Smooth muscle cell (in vitro differentiated cells): Measurements from ENCODE around the gene CCDC181. TPM values are rescaled to one million over a fixed set of nuclear protein-coding genes. Genes with fewer than 3 reads are reported as not detected.

Experiments
- DNase-seq: peaks from one replicate; lab custom pipeline; 2025; ENCODE audit not compliant: unreplicated experiment; lab: John Stamatoyannopoulos, UW
- H2AFZ ChIP-seq: fragments of 200-600 bp; sonication (generic); 2 replicates; pipeline ENCODE4 v1.6.0; 2016; ENCODE audit warnings: antibody characterized with exemption, low read depth, mild to moderate bottlenecking
- H3F3A ChIP-seq: fragments of 200-600 bp; sonication (generic); 2 replicates; pipeline ENCODE4 v1.6.0; 2017; ENCODE audit warnings: antibody characterized with exemption, low read depth
- H3K27ac ChIP-seq: fragments of 200-600 bp; sonication (generic); 2 replicates; pipeline ENCODE4 v1.5.1; 2016; ENCODE audit warnings: low read depth, mild to moderate bottlenecking
- H3K27me3 ChIP-seq: fragments of 200-600 bp; sonication (generic); 2 replicates; pipeline ENCODE4 v1.6.1; 2016; ENCODE audit warnings: low read depth, mild to moderate bottlenecking
- H3K36me3 ChIP-seq: fragments of 200-600 bp; sonication (generic); 2 replicates; pipeline ENCODE4 v1.5.1; 2016; ENCODE audit warnings: low read depth
- H3K4me1 ChIP-seq: fragments of 200-600 bp; sonication (generic); 2 replicates; pipeline ENCODE4 v1.5.1; 2016; ENCODE audit warnings: low read depth
- H3K4me2 ChIP-seq: fragments of 200-600 bp; sonication (generic); 2 replicates; pipeline ENCODE4 v1.6.0; 2016; ENCODE audit warnings: mild to moderate bottlenecking
- H3K4me3 ChIP-seq: fragments of 200-600 bp; sonication (generic); 2 replicates; pipeline ENCODE4 v1.5.1; 2016; ENCODE audit warnings: mild to moderate bottlenecking
- H3K79me2 ChIP-seq: fragments of 200-600 bp; sonication (generic); 2 replicates; pipeline ENCODE4 v1.6.0; 2016; ENCODE audit warnings: low read depth, mild to moderate bottlenecking
- H3K9ac ChIP-seq: fragments of 200-600 bp; sonication (generic); 2 replicates; pipeline ENCODE4 v1.6.0; 2016; ENCODE audit warnings: low read depth
- H3K9me3 ChIP-seq: fragments of 200-600 bp; sonication (generic); replicated peaks from 2 replicates; pipeline ENCODE4 v1.5.1; 2016; ENCODE audit warnings: low read depth
- H4K20me1 ChIP-seq: fragments of 200-600 bp; sonication (generic); 2 replicates; pipeline ENCODE4 v1.6.0; 2016; ENCODE audit warnings: low read depth
- CTCF ChIP-seq: fragments of 200-600 bp; sonication (generic); IDR thresholded peaks from 2 replicates; pipeline ENCODE4 v1.5.1; 2017; ENCODE audit warnings: borderline replicate concordance, mild to moderate bottlenecking, antibody characterized with exemption; ENCODE audit not compliant: insufficient read depth, poor library complexity, severe bottlenecking
- WGBS: methylation state at CpG from one replicate; pipeline ENCODE4 v1.1.7; 2016; ENCODE audit warnings: low lambda C conversion rate; 5-methylcytosine and 5-hydroxymethylcytosine counted together
- polyA plus RNA-seq: library from polyadenylated mRNA; unstranded; fragments of >200 nt; fragmentation: Nextera tagmentation; extraction: Ambion mirVana; gene quantifications from 2 replicates; pipeline ENCODE4 v1.2.1, GENCODE V29; 2016
- small RNA-seq: library from RNA; depleted of rRNA; stranded (forward); fragments of <200 nt; gene quantifications from one replicate; pipeline ENCODE3, GENCODE V24; 2014
- total RNA-seq: library from RNA; depleted of rRNA; stranded (reverse); fragments of >200 nt; gene quantifications from 2 replicates; pipeline ENCODE4 v1.2.3, GENCODE V29; 2014

The CCDC181 gene
- total and polyA plus RNA-seq, 2 experiments from 2014 or later: 1.3 to 1.5 TPM

- Histone ChIP-seq H3K4me2 (peak overlapping the region; percentile 39), H3K9ac (no peak overlapping the region), H3K9me3 (no peaks in the 10 kb centered on the region), H3K79me2 (peaks cover 32% of the 10 kb centered on the region), H3K27me3 (no peaks in the 10 kb centered on the region), H3F3A (no peaks in the 10 kb centered on the region), H3K4me3 (no peak overlapping the region), H2AFZ (no peak overlapping the region), H3K4me1 (peaks cover 5% of the 10 kb centered on the region), H4K20me1 (no peaks in the 10 kb centered on the region), H3K36me3 (no peaks in the 10 kb centered on the region), H3K27ac (no peak overlapping the region)
- TF ChIP-seq CTCF: no peak
- WGBS: 67% methylated on average over 2 of the region's 2 CpGs
- DNase-seq: no peak
Observed at GRCh38 chr1:169347688-169348382, 79.4 kb downstream of the CCDC181 start.

DNA sequence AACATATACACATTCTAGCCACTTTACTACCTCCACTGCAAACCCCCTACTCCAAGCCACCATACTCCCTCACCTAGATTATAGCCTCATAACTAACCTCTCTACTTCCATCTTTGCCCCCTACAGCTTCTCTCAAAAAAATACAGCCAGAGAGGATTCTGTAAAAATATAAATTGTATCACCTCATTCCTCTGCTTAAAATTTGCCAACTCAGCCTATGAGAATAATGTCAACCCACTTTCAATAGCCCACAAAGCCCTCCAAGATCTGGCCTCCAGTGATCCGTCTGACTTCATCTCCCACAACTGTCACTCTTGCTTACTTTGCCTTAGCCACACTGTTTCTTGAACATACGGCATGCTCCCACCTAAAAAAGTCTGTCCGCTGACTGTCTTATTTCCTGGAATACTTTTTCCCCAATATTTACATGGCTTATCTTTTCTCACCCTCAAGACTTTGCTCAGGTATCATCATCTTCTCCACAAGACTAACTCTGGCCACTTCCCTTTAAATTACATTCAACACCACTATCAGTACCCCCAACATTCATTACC lies 81.2 kb downstream of the CCDC181 start:
- H3K4me3 ChIP-seq: no peak overlapping the region
- H4K20me1 ChIP-seq: no peaks in the 10 kb centered on the region
- H3K79me2 ChIP-seq: peaks cover 23% of the 10 kb centered on the region
- no peak overlapping the region for H3K9ac ChIP-seq
- no peaks in the 10 kb centered on the region for H3K36me3 ChIP-seq
- DNase-seq: no peak
- H3K4me2 ChIP-seq: no peak overlapping the region
- H3K9me3 ChIP-seq: no peaks in the 10 kb centered on the region
- H3F3A ChIP-seq: no peaks in the 10 kb centered on the region
- no peaks in the 10 kb centered on the region for H3K27me3 ChIP-seq
- no peak overlapping the region for H2AFZ ChIP-seq
- TF ChIP-seq CTCF: no peak
- H3K27ac ChIP-seq: no peak overlapping the region
- H3K4me1 ChIP-seq: peaks cover 5% of the 10 kb centered on the region
- WGBS: 83% methylated on average over 3 of the region's 3 CpGs

DNA sequence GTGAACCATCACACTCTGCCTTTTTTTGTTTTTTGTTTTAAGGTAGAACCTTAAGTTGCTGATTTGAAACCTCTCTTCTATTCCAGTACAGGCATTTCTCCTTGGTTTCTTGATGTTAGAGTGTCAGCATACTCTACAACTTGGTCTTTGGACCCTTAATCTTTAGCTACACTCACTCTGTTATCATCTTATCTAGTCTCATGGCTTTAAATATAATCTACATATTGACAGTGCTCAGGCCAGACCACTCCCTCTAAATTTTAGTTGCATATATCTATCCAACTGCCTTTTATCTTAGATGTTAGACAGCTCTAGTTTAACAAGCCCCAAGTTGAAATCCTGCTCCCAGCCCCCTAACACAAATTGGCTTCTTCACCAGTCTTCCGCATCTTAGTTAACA lies 81.8 kb downstream of the CCDC181 start:
- WGBS: 83% methylated on average over 1 of the region's 1 CpG
- no peaks in the 10 kb centered on the region for H3K36me3 ChIP-seq
- no peaks in the 10 kb centered on the region for H3K9me3 ChIP-seq
- TF ChIP-seq CTCF: no peak
- no peak overlapping the region for H3K4me3 ChIP-seq
- H3K27ac ChIP-seq: no peak overlapping the region
- DNase-seq: no peak
- H2AFZ ChIP-seq: no peak overlapping the region
- H3K79me2 ChIP-seq: peaks cover 23% of the 10 kb centered on the region
- no peaks in the 10 kb centered on the region for H4K20me1 ChIP-seq
- H3F3A ChIP-seq: no peaks in the 10 kb centered on the region
- H3K27me3 ChIP-seq: no peaks in the 10 kb centered on the region
- H3K4me1 ChIP-seq: peaks cover 5% of the 10 kb centered on the region
- no peak overlapping the region for H3K4me2 ChIP-seq
- H3K9ac ChIP-seq: no peak overlapping the region

Small RNA genes within 50 kb of the gene (small RNA-seq; reads per million reads assigned to genes)
- not detected for gene AL021068.2

Other genes starting within 250 kb of the CCDC181 start
- gene NME7, start 59.7 kb downstream of the CCDC181 start, total RNA-seq: 26.5 and 29.0 TPM in 2 replicates
- gene NME7, start 59.7 kb downstream of the CCDC181 start, polyA plus RNA-seq: 77.0 and 77.8 TPM in 2 replicates
- gene BLZF1, start 59.3 kb downstream of the CCDC181 start, total RNA-seq: 43.7 and 55.9 TPM in 2 replicates
- 21.9 and 28.0 TPM in 2 replicates for gene BLZF1, start 59.3 kb downstream of the CCDC181 start, polyA plus RNA-seq
- 59.4 and 65.2 TPM in 2 replicates for gene SLC19A2, start 58.5 kb upstream of the CCDC181 start, total RNA-seq
- 12.3 and 15.1 TPM in 2 replicates for gene SLC19A2, start 58.5 kb upstream of the CCDC181 start, polyA plus RNA-seq
- 0.31 and 0.45 TPM in 2 replicates for gene F5, start 159.0 kb upstream of the CCDC181 start, total RNA-seq
- 0.13 and 1.4 TPM in 2 replicates for gene F5, start 159.0 kb upstream of the CCDC181 start, polyA plus RNA-seq
- 0.22 TPM in 1 of 2 replicates, not detected in the other for gene SELP, start 202.7 kb upstream of the CCDC181 start, total RNA-seq
- gene SELP, start 202.7 kb upstream of the CCDC181 start, polyA plus RNA-seq: not detected in 2 replicates